DND-41 (cell line): ENCODE measurements around the gene IPCEF1.

ENCODE experiments used
- CTCF ChIP-seq: IDR thresholded peaks from 2 replicates; pipeline ENCODE4 v1.5.1; 2012; ENCODE audit warnings: borderline replicate concordance, low read length, moderate library complexity, mild to moderate bottlenecking; ENCODE audit not compliant: poor library complexity, severe bottlenecking; ENCODE audit errors: extremely low read depth
- EZH2 ChIP-seq: IDR thresholded peaks from 3 replicates; pipeline ENCODE4 v1.6.1; 2012; ENCODE audit warnings: borderline replicate concordance, low read depth, mild to moderate bottlenecking, moderate library complexity, low read length, inconsistent platforms; ENCODE audit not compliant: severe bottlenecking

- TF ChIP-seq CTCF (no peak), EZH2 (no peak)
These were observed 186.5 kb downstream of the IPCEF1 start for GRCh38 chr6:154170106-154170505.
